GM12891 (cell line): Measurements from ENCODE around the gene SLC35F2.
A peak's percentile ranks its signal among the peaks of the same experiment; 100 is the strongest.

Experiments
- DNase-seq: peaks from one replicate; pipeline ENCODE4 v3.0.0; 2011; ENCODE audit warnings: low spot score; ENCODE audit not compliant: insufficient read length
- FAIRE-seq: peaks from 2 replicates; lab custom pipeline; 2011; peaks lifted over from hg19 to GRCh38; lab: Jason Lieb, UNC
- PAX5 ChIP-seq: IDR thresholded peaks from 2 replicates; pipeline ENCODE4 v1.6.1; 2011; ENCODE audit warnings: low read length, moderate library complexity, mild to moderate bottlenecking; ENCODE audit not compliant: insufficient read depth, severe bottlenecking
- POLR2A ChIP-seq: IDR thresholded peaks from 2 replicates; pipeline ENCODE4 v1.6.1; 2011; ENCODE audit warnings: low read depth, low read length, control low read depth
- POLR2AphosphoS5 ChIP-seq: IDR thresholded peaks from 2 replicates; pipeline ENCODE4 v1.6.1; 2011; ENCODE audit warnings: low read depth, low read length, control low read depth
- POU2F2 ChIP-seq: IDR thresholded peaks from 2 replicates; pipeline ENCODE4 v1.6.1; 2011; ENCODE audit warnings: low read depth, mild to moderate bottlenecking, control low read depth, low read length, moderate library complexity
- SPI1 ChIP-seq: IDR thresholded peaks from 2 replicates; pipeline ENCODE4 v1.6.1; 2011; ENCODE audit warnings: low read depth, low read length, control low read depth
- TAF1 ChIP-seq: IDR thresholded peaks from 2 replicates; pipeline ENCODE4 v1.6.1; 2011; ENCODE audit warnings: low read depth, low read length, control low read depth

The SLC35F2 gene

DNA sequence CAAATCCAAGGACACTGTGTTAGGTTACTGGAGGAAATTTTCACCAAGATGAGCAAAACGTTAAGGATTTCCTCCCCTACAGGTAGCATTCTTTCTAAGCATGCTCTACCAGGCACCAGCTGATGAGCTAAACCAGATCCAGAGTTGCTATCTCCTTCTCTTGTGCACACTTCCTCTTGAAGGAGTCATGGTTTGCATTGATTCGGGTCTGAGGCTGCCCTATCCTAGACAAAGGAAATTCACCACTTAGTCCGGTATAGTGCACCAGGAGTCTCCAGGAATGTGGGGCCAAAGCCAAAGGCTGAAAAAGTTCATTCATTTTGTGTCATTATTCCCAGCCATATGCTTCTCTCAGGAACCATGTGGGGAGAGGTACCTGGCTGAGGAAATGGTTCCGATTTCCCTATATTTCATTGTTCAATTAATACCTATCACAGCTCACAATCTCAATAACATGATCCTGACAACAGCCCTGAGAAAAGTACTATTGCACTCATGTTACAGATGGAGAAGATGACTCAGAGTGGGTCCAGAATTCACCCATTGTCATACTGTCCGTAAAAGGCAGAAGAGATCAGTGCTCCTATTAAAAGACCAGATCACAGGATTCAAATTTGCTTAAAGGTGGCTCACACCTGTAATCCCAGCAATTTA, 39.1 kb downstream of the SLC35F2 start:
- FAIRE-seq (peak; percentile 20), DNase-seq (no peak)

DNA sequence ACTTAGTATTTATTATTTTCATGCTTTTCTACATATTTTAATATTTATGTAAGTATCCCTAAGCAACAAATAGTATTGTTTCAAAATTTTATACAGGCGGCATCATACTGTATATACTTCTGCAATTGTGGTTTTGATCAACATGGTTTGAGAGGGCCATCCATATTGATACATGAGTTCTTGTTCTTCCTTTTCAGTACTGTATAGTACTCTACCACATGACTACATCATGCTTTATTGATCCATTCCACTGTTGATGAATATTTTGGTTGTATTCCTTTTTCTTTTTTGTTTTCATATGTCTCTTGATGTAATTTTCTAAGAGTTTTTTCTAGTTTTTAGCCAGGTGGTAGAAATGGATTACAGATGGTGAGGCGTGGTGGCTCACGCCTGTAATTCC, 40.1 kb downstream of the SLC35F2 start:
- no peak for TF ChIP-seq PAX5
- DNase-seq (no peak), FAIRE-seq (no peak)

More for the DNA sequence above, 39.1 kb downstream of the SLC35F2 start:
- no peak for TF ChIP-seq POLR2A
- TF ChIP-seq PAX5 = no peak
- TF ChIP-seq TAF1 = no peak
- TF ChIP-seq SPI1 = peak; percentile 47

DNA sequence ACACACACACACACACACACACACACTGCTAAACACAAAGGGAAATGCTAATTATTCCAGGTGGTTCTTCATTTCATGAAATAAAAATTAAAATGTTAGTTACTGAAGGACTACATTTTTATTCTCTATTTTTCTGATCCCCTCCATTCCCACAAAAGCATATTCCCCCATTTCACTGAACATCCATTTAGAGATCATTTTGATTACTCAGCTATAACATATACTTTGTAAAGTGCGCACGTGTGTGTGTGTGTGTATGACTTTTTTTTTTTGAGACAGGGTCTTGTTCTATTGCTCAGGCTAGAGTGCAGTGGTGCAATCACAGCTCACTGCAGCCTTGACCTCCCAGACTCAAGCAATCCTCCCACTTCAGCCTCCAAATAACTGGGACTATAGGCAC, 42.6 kb downstream of the SLC35F2 start:
- FAIRE-seq (no peak), DNase-seq (no peak)
- no peak for TF ChIP-seq POLR2AphosphoS5
- no peak for TF ChIP-seq POLR2A
- no peak for TF ChIP-seq POU2F2
- no peak for TF ChIP-seq TAF1
- no peak for TF ChIP-seq PAX5
- TF ChIP-seq SPI1 = no peak

DNA sequence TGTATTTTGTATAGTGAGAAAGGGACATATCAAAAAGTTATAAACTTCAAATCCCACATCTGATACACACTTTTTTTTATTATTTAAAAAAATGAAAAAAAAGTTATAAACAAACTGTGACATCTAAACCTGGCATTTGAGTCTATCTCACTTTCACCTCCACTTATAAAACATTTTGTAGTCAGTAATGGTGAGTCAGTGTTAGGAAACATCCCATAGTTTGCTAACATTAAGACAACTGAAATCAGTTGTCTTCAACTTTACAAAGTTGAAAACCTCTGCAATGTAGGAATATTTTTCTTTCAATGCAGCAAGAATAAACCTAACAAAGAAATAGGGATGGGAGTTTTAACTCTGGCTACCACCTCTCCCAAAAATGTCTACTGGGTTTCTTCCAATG, 47.7 kb downstream of the SLC35F2 start:
- TF ChIP-seq POLR2AphosphoS5 = no peak
- TF ChIP-seq PAX5 = no peak
- TF ChIP-seq POU2F2 = no peak
- TF ChIP-seq SPI1 = no peak
- no peak for TF ChIP-seq TAF1
- no peak for TF ChIP-seq POLR2A
- FAIRE-seq (peak; percentile 26), DNase-seq (no peak)

DNA sequence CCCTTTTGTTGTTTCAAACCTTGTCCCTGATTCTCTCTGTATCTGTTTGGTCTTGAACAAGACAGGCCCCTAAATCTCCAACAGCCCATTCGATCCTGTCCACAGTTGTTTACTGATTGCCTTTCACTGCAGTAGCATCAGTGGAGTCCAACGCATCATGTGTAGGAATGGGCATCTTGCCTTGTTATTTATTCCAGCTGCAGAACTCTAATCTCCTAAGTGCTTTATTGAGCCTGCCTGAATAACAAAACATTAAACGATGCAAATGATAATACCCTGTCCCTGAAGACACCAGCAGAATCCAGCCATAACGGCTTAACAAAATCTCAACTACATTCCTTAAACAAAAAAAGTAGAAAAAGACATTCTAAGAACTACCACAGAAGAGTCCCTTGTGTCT, 50.1 kb downstream of the SLC35F2 start:
- no peak for TF ChIP-seq POLR2AphosphoS5
- DNase-seq = no peak
- FAIRE-seq = no peak

GRCh38 chr11:107804971-107805370, 53.6 kb downstream of the SLC35F2 start:
- DNase-seq (no peak), FAIRE-seq (no peak)
- TF ChIP-seq POLR2AphosphoS5 (no peak), POLR2A (no peak), TAF1 (no peak), POU2F2 (no peak), SPI1 (no peak), PAX5 (no peak)

GRCh38 chr11:107804211-107804610, 54.4 kb downstream of the SLC35F2 start:
- no peak for DNase-seq
- no peak for TF ChIP-seq TAF1
- TF ChIP-seq POLR2AphosphoS5 = no peak
- TF ChIP-seq POLR2A = no peak
- TF ChIP-seq POU2F2 = no peak
- TF ChIP-seq SPI1 = no peak
- TF ChIP-seq PAX5 = no peak
- no peak for FAIRE-seq

- no peak for DNase-seq
- TF ChIP-seq POLR2A = no peak
- no peak for TF ChIP-seq TAF1
- FAIRE-seq = no peak
Observed at GRCh38 chr11:107801641-107802040, 56.9 kb downstream of the SLC35F2 start.

DNA sequence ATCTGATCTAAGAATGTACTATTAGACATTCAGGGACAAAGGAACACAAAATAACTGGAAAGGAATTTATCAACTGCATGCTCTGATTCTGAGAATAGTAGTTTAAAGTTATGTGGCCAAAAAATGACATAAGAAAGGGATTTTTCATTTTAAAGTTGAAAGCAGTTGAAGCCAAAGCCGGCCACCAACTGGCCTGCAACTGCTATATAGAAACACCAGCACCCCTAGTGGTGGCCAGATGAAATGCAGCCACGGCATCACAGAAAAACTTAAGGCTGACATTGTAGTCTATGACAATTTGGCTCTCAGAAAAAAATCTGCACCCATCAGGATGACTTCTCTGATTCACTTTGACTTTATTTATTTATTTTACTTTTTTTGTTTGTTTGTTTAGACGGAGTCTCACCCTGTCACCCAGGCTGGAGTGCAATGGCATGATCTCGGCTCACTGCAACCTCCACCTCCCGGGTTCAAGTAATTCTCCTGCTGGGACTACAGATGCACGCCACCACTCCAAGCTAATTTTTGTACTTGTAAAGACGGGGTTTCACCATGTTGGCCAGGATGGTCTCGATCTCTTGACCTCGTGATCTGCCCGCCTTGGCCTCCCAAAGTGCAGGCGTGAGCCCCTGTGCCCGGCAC, 59.2 kb downstream of the SLC35F2 start:
- no peak for TF ChIP-seq SPI1
- TF ChIP-seq POLR2A = no peak
- TF ChIP-seq PAX5 = no peak
- TF ChIP-seq POU2F2 = no peak
- TF ChIP-seq POLR2AphosphoS5 = no peak
- TF ChIP-seq TAF1 = no peak
- DNase-seq (peak; percentile 24), FAIRE-seq (peak; percentile 23)

DNA sequence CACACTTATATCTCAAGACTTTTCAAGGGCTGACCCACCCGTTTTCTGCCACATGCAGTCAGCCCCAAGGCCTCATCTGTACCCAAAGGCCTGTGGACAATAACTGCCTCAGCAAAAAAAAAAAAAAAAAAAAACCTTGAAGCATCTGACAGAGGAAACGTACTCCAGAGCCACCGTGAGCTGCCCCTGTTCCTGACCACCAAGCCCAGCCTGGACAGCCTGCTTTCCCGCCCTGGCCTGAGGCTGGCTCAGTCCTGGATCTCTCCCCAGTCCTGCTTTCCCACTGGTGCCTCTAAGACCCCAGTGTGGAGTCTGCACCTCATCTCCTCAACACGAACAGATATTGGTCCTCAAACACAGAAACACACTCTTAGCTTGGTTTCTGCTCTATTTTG, 66.5 kb downstream of the SLC35F2 start:
- FAIRE-seq = no peak
- TF ChIP-seq SPI1 (no peak), POLR2AphosphoS5 (no peak), POU2F2 (no peak), POLR2A (no peak), PAX5 (no peak), TAF1 (no peak)
- no peak for DNase-seq
